Cerebellar nuclear complex (tissue), 1 donor: ENCODE data around the gene SPATA9.

ENCODE experiments used
- DNase-seq, 2 experiments: peaks; one replicate each; lab custom pipeline; 2025; lab: John Stamatoyannopoulos, UW

Gene SPATA9, protein sequence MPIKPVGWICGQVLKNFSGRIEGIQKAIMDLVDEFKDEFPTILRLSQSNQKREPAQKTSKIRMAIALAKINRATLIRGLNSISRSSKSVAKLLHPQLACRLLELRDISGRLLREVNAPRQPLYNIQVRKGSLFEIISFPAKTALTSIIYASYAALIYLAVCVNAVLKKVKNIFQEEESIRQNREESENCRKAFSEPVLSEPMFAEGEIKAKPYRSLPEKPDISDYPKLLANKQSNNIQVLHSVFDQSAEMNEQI

DNA sequence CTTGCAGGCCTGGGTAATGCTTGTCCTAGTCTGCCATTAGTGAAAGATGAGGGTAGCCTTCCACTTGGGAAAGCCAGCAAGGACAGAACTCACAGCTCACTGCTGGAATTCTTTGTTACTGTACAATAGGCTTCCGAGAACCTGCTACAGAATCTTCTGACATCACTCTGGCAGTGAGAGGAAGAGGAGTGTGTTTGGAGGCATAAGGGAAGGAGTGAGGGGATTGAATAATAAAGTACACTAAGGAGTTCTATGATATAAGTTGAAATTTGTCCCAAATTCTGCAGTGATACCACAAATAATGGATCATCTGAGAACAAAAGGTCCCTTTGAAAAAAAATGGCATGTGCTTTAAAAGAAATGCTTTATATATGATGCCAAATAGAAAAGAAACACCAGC, at the start of gene SPATA9:
TSS of gene SPATA9 (minus strand) at position 101 of the 400 bp plus-strand sequence. CDS start 137 bp downstream, outside the sequence.
- no peak for DNase-seq

DNA sequence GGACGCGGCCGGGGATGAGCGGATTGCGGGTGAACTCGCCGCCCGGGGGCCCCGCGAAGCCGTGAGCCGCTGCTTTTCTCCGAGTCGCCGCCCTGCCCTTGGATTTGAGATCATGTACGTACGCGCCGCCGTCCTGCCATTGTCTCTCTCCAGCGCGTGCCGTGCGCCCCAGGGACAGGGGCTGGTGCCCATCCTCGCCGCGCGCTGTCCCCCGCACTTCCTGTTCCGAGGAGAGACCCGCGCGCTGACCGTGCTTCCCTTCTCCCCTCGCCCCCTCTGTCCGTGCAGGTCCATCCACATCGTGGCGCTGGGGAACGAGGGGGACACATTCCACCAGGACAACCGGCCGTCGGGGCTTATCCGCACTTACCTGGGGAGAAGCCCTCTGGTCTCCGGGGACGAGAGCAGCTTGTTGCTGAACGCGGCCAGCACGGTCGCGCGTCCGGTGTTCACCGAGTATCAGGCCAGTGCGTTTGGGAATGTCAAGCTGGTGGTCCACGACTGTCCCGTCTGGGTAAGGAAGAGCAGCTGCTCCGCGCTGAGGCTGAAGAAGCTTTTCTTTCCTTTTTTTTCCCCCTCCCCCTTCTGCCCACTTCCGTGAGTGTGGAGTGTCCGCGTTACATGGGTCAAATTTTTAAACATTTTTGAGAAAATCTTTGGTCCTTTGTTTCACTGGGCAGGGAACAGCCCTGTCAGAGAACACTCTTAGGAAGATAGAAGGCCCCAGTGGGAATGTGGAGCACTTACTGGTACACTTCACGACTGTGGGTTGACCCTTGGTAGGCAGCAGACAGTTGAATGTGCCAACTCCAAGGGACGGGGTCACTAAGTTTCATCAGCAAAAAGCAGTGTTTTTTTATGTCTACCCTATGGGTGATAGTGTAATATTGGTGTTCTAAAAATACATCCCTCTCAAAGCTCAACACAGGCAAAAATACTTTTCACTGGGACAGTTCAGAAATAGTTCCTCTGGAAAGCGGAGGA, 49.1 kb upstream of the SPATA9 start:
- no peak for DNase-seq

DNA sequence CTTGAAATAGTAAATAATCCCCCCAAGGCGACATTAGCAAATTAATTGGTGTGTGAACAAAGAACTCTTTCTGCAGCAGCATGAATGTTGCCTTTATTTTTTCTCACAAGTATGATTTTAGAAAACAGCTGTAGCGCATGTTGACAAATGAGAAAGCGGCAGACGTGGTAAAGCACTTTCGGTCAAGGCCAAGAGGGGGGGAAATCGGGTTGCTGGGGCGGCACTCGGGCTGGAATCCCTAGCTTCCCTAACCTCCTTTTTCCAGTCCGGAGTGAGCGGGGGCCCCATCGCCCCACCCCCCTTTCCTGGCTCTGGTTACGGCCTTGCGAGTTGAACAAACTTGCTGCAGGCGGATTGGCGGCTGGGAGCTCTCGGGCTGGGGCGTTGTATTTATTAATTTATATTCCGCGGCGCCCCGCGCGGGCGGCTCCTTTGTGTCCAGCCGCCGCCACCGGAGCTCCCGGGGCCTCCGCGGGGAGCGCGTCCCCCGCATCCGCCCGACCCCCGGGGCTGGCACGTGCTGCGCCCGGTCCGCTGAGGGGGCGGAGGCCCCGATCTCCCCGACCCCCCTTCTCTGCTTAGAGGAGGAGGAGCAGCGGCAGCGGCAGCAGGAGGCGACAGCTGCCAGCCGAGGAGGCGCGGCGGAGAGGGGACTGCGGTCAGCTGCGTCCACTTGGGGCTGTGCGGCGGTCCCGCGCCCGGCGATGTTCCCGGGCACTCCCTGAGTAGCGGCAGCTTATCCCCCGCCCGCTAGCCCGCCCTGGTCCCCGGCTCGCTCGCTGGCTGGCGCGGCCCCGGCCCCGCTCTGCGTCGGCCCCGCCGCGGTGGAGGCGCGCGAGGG, 48.2 kb upstream of the SPATA9 start, which contains the start of gene RHOBTB3:
TSS of gene RHOBTB3 (plus strand) at position 607 of the 841 bp plus-strand sequence. CDS start 347 bp downstream, outside the sequence.
- DNase-seq = no peak

DNA sequence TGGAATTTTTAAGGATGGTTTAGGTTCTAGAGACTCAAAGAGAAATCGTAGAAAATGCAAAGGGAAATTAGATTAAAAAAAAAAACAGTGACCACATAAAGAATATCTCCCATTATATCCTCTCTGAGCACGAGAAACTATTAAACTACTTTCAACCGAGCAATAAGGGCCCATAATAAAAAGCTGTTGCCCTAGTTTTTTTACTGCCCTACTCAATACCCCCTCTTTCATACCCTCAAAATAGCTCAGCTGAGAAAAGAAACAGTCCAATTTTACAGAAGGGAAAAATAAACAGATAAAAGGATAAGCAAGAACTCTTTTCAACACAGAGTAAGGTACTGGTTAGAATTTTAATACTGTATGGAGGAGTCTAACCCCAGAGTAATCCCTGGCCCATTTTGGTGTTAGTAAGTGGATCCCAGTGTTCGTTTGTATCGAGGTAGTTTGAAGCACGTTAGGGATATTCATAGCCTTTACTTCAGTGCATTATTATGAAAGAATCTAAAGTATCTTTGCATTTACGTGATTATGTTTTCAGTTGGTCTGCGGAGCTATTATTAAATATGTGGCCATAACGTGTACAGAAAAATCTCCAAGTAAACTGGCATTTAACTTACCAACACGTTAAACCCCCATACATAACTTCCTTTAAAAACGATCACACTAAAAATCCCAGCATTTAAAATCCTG, 47.4 kb upstream of the SPATA9 start:
- no peak for DNase-seq

DNA sequence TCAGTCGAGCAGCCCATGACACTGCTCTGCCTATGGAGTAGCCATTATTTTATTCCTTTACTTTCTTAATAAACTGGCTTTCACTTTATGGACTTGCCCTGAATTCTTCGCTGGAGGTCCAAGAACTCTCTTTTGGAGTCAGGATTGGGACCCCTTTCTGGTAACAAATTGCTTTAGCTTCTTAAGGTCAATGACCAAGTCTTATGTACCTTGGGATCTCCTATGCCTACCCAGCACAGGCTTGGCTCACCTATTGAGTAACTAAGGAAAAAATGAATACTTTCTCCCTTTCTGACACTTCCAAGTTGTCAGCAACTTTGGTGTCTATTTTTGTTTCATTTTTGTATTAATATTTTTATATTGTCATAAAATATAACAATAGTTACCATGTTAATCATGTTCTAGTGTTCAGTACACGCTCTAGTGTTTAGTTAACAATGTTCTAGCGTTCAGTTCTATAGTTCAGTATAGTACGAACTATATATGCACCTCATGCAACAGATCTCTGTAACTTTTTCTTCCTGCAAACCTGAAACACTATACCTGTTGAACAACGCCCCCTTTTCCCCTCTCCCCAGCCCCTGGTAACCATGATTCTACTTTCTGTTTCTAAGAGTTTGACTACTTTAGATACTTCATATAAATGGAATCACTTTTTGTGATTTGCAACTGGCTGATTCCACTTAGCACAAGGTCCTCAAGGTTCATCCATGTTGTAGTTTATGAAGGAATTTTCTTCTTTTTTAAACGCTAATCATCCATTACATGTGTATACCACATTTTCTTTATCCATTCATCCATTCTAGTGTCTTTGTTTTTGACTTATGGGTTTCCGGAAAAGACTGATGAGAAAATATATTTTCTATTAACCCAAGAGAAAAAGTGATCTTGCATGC, 46.6 kb upstream of the SPATA9 start:
- DNase-seq = no peak

DNA sequence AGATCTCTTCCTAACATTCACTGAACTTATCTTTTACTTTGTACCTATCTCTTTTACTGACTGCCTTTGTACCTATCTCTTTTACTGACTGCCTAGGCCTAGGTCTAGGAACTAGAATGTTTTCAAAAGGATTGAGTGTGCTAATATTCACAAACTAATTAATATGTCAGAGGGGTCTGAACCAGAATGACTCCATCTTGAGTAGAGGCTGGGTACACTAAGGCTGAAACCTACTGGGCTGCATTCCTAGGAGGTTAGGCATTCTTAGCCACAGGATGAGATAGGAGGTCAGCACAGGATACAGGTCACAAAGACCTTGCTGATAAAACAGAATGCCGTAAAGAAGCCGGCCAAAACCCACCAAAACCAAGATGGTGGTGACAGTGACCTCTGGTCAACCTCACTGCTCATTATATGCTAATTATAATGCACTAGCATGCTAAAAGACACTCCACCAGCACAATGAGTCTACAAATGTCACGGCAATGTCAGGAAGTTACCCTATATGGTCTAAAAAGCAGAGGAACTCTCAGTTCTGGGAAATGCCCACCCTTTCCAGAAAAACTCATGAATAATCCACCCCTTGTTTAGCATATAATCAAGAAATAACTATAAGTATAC, 45.8 kb upstream of the SPATA9 start:
- no peak for DNase-seq

DNA sequence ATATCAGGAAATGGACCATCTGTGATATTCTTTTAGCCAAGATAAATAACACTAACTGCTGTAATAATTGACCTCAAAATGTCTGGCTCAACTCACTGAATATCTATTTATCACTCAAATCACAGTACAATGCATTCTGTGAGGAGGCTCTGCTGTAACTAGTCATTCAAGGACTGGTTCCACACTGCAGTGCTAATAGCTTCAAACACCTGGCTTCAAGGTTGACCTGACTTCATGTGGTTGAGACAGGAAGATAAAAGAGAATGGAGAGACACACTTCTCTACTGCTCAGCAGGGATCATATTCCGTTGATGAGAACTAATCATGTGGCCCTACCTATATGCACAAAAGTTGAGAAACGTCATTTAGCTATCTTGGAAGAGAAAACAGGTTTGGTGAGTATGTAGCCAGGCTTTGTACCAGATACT, 45.0 kb upstream of the SPATA9 start:
- DNase-seq = no peak

DNA sequence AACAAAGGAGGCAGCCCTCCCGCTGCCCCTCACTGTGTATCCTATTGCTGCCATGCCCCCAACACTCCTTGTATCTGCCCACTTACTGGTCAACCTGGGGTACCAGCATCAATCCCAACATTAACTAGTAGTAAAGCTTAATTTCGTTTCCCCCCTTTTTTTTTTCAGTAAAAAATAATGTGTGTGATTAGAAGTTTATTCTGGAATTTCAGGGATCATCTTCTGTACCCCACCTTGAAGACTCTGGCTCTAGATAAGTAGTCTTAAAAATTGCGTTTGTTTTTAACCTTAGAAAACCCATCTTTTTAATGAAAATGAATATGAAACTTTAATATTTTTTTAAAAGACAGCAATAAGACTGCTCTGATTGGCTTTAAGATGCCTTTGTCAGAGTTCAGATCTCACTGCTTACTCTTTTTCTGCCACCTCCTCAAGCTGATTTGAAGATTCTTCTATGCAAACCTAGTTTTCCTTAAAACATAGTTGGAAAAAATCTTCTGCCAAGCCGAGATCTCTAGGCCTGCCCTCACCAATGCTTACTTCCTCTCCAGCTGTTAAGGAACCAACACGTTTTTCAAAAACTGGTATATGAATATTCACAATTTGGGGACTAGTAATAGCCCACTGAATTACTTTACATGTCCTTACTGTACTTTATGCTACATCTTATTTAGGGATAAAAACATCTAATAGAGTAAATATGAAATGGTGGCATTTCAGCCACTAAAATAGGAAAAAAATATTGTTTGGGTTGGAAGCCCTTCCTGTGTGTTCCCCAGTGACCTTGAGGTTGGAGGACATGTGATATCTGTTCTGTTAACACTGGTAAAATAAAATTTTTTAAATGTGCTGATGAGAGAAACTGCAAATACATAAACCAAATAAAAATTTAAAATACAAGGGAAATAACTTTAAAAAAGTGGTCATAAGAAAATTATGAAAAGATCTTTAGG, 44.3 kb upstream of the SPATA9 start:
- DNase-seq = no peak

DNA sequence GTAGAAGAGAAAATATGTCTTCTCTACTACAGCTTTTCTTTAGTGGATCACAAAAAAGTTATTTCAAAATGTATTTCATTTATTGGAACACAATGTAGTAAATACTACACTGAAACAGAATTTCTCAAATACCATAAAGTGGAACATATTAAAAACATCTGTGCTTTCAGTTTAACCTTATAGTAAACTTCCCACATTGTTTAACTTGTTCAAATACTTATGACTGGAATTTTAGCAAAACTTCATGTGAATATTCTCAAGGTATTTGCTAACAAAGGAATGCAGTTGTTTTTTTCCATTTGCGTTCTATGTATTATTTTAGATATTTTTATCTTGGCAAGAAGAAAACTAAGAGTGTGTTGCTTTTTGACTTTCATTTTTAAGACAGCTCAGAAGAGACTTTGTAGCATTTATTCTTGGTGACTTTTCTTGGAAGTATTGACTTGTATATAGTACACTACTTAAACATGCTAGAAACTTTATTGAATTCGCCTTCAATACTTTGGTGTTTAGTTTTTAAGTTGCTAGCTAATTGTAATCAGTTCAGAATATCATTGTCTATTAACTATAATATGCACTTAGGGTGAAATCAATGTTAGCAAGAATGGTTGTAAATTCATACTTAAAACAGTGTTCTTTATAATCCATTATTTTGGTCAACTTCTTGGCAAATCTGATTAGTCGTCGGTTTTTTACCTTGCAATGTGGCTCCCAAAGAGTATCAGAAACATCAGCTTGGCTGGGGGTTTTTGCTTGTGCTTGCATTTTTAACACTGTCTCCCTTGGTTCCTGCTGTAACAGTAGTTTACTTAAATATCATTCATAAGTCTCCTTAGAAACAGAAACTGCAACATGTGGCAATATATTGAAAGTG, 43.4 kb upstream of the SPATA9 start:
- no peak for DNase-seq

DNA sequence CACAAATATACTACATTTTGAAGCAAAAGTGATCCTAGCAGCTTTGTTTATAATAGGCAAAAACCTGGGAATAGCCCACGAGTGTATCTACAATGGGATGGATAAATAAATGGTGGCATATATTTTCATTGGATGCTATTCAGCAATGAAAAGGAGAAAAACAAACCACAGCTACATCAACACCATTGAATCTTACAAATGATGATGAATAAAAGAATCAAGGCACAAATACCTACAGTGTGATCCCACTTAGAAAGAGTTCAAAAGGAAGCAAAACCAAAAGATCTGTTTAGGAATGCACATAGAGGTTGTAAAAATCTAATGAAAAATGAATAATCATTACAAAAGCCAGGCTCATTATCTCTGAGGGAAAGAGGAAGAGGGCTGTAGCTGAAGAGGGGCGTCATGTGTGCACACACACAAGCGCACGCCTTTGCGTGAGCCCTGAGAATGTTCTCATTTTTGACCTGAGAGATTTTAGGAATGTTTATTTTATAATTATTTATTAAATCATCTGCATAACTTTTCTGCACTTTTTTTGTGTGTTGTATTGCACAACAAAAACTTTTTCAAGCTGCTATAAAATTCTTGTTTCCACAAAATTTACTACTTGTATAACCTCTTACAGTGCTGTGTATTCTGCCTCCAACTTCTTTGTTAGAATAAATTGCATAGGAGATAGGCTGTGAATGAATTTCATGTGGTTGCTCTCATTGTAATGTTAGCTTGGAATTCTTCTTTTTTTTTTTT, 42.5 kb upstream of the SPATA9 start:
- DNase-seq = no peak

DNA sequence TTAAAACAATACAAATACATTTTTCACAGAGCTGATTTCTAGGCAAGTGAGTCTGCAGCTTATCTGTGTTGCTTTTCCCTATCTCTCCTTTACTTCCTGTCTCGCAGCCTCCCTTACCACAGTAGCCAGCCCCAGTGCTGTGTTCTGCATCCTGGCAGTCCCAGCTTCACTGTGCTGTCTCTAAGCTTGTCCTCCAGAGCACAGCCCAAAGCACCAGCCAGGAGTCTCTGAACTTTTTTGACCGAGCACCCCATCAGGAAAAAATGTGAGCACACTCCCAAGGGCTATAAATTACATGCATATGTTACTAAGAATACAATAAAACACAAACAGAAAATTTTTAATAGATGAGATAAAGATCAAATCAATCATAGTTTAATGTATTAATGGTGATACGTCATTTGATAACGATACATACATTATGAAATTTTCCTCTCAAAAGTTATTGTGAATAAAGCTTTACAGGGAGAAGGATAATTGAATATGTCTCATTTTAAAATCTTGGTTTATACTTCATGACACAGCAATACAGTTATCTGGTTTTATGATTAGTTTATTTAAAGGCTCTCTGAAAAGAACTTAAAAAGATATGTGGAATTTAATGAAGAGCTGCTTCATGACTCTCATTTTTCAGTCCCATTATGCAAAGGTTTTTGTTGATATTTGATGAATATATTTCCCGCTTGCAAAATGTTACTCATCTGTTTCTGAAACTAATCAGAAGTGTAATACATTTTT, 41.0 kb upstream of the SPATA9 start:
- no peak for DNase-seq

DNA sequence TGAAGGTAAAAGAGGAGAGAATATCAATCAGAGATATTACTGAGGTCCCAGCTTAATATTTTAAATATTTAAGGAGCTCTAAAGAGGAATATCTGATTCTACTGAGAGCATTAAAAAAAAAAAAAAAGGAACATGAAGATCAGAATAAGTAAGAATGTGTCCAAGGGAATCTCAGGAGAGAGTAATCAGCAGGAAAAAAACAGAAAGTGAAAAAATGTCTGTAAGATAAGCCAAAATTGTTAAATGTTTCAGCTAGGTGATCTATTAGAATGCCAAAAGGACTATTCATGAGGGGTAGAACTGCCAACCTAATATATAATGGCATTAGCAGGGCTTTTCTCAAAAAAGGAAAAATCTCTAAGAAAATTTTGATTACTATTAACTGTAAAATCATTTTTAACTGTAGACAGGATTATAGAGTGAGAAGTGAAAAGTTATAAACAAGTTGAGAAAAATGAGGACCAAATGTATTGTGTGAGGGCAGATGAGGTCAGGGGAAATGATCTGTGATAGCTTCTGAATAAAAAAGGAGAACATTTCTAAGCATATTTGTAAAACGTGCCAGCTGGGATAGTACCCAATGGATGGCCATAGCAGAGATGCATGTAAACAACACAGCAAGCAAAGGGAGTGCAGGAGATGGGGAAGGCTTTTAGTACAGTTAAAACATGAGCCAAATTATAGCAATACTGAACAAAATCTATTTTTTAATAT, 38.9 kb upstream of the SPATA9 start:
- no peak for DNase-seq

DNA sequence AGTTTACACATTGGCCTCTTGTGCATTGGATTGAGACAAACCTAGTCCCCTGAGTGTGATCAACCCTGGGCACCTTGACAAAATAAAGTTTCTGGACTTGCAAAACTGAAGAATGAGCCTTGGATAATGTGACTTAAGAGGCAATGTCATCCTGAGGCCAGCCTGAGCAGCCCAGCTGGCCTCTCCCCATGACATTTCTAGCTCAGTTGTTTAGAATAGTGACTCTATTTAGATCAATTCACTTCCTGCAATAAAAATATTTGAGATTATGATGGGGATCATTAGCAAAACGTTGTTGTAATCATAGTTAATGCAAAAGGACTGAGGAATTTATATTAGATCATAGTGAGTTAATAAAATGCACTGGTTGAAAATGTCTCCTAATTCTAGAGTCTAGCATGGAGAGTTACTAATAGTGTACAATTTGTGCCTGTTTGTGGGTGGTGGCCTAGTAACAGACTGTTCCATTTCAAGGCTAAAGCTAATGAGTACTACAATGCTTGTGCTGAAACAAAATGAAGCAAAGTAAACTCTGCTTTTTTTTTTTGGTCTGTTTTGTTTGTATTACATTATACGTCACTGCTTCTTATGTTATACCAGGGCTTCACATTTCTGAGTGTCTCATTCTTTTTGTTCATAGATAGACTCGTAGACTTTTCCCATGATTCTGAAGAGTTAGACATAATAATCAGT, 37.4 kb upstream of the SPATA9 start:
- no peak for DNase-seq

DNA sequence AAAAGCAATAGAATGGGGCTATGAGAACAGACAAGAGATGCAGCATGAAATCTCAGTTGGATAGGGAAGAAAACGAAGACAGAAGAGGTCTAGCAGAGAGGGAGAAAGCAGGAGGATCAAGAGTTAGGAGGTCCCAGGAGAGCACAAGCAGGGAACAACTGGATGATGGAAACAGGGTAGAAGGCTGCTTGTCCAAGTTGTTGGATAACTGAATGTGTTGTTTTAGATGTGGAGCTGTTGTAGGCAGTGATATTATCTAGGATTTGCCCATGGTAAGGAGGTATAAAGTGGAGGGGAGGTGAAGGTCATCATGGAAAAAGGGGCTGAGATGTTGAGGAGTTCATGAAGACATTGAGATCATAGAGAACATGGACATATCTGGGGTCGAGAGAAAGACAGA, 35.9 kb upstream of the SPATA9 start:
- no peak for DNase-seq

DNA sequence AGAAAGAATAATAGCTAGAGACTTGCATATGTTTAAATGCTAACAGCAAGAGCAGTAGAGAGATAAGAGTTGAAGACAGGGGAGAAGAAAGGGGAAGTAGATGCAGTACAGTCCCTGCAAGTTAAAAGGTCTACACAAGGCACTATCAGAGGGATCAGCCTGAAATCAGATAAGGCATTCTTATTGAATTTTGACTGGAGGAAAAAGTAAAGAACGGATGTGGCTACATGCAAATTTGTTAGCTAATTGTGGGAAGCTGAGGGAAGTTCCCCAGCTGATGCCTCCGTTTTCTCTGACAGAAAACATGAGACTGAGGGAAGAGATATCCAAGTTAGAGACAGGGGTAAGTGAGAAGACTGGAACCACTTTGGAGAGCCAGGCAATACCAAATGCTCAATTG, 35.4 kb upstream of the SPATA9 start:
- DNase-seq = no peak
